Stimulated activated effector memory CD8-positive, alpha-beta T cell treated with anti-CD3 and anti-CD28 coated beads, Interleukin-12 subunit alpha, Interleukin-12 subunit beta, amount 100 ng/mL, for 72 hours (primary cell): ENCODE results near the gene MYBBP1A.

Experiments used
- ATAC-seq: fragments of 150-1000 bp; cut with Tn5 transposase; 2 replicates; pipeline ENCODE4 v1.10.0; 2021
- DNase-seq, 2 donors: peaks; one replicate each; pipeline ENCODE4 v3.0.0; 2021 to 2022; ENCODE audit warnings: low spot score in 2 of 2
- H3K27ac Mint-ChIP-seq: one replicate; pipeline ENCODE4 v1.8.0; 2022; ENCODE audit warnings: mild to moderate bottlenecking, mixed read lengths
- H3K36me3 Mint-ChIP-seq: one replicate; pipeline ENCODE4 v1.8.0; 2022; ENCODE audit warnings: mild to moderate bottlenecking, mixed read lengths
- H3K4me1 Mint-ChIP-seq: one replicate; pipeline ENCODE4 v1.8.0; 2022; ENCODE audit warnings: mixed read lengths
- H3K4me3 Mint-ChIP-seq: one replicate; pipeline ENCODE4 v1.8.0; 2022; ENCODE audit warnings: mild to moderate bottlenecking, mixed read lengths
- H3K9me3 Mint-ChIP-seq: one replicate; pipeline ENCODE4 v1.8.0; 2022; ENCODE audit warnings: mixed read lengths

Gene MYBBP1A

DNA sequence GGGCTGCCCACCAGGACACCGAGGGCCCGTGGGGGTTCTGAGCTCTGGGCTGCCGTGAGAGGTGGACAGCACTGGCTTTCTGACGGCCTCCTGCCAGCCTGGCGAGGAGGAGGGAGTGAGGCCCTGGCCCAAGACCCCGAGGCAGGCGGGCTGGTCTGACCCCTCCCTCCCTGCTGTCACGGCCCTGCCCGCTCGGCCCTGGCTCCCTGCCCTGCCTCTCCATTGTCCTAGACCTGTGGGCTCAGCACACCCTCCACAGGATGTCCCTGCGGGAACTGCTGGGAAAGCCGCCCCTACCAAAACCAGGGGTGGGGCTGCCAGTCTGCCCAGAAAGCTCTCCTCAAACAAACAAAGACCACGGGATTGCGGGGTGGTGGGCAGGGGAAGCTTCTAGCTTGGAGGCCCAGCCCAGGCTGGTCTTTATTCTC lies 35.8 kb downstream of the MYBBP1A start:
- no peak for ATAC-seq
- Mint-ChIP-seq H3K36me3 (no peaks in the 10 kb centered on the region), H3K4me1 (no peaks in the 10 kb centered on the region), H3K27ac (no peak overlapping the region), H3K4me3 (no peak overlapping the region), H3K9me3 (no peaks in the 10 kb centered on the region)
- DNase-seq = no peak

DNA sequence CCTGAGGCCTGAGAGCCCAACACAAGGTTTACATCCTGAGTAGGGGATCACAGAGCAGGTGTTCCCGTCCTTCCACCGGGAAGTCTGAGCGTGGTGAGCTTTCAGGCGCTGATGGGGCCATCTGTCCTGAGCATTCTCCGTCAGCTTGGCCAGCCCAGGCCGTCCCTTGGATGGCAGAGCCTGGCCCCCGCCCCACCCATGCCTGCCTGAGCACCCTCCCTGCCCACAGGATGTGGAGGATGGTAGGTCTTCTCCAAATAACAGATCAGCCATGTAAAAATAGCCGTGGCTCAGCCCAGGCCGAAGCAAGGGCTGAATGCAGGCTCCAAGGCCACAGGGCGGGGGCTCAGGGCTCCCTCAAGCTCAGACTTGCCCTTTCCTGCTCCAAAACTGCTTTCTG lies 36.3 kb downstream of the MYBBP1A start:
- Mint-ChIP-seq H3K4me1 (no peaks in the 10 kb centered on the region), H3K4me3 (no peak overlapping the region), H3K9me3 (no peaks in the 10 kb centered on the region), H3K27ac (no peak overlapping the region), H3K36me3 (no peaks in the 10 kb centered on the region)
- ATAC-seq = no peak
- DNase-seq = no peak

DNA sequence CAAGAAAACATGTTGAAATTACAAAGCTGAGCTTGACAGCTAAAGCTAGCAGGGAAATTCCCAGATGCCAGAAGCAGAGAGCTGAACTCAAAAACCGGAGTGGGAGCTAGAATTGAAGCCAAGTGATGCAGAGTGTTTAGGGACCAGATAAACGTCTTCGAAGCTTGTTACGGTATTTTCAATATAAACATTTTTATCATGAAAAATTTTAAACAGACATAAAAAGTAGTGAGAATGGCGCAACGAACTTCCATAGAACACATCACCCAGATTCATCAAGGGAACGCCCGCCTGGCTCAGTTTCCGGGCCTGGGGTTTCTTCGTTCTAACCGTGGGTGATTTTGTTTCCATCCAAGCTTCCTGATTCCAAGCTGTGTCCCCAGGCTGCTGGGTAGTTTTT lies 38.4 kb downstream of the MYBBP1A start:
- no peak for DNase-seq
- Mint-ChIP-seq H3K36me3 (no peaks in the 10 kb centered on the region), H3K4me3 (no peak overlapping the region), H3K4me1 (no peaks in the 10 kb centered on the region), H3K9me3 (no peaks in the 10 kb centered on the region), H3K27ac (no peak overlapping the region)
- ATAC-seq = no peak

DNA sequence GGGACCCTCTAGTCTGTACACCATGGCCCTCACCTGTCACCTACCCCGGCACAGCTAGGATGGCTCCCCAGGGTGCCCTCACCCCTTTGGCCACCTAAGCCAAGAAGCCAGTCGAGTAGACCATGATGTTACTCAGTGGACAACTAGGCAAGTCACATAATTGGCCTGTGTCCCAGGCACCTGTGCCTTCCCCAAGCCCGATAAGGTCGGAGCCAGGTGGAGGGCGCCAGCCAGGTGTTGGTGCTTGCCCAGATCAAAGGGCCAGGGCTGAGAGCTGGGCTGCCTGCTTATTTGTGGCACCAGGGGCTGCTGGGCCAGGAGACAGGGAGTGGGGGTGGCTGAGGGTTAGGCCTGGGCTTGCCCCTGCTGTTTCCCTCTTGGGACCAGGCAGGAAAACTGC lies 39.7 kb downstream of the MYBBP1A start:
- ATAC-seq (no peak), DNase-seq (no peak)
- Mint-ChIP-seq H3K9me3 (no peaks in the 10 kb centered on the region), H3K4me1 (peaks cover 3% of the 10 kb centered on the region), H3K36me3 (no peaks in the 10 kb centered on the region), H3K27ac (no peak overlapping the region), H3K4me3 (no peak overlapping the region)

DNA sequence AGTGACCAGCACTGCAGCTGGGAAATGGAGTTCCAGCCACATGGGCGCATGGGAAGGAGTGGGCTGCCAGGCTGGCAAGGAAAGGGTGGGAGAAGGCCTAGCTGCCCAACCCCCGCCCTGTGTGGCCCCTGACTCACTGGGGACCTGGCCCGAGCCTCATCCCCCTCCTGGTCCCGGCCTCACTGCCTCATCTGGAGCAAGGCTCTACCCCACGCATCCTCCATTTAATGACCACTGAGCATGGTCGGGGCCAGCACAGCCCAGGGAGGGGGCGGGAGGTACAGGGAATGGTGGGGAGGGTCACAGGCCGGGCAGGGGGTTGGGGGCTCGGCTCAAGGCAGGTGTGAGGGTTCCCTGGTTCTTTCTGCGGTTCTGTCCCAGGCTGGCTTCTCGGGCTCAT lies 40.4 kb downstream of the MYBBP1A start:
- Mint-ChIP-seq H3K36me3 (no peaks in the 10 kb centered on the region), H3K4me3 (no peak overlapping the region), H3K9me3 (no peaks in the 10 kb centered on the region), H3K4me1 (peaks cover 7% of the 10 kb centered on the region), H3K27ac (peak overlapping the region; percentile 61)
- DNase-seq (no peak), ATAC-seq (no peak)

DNA sequence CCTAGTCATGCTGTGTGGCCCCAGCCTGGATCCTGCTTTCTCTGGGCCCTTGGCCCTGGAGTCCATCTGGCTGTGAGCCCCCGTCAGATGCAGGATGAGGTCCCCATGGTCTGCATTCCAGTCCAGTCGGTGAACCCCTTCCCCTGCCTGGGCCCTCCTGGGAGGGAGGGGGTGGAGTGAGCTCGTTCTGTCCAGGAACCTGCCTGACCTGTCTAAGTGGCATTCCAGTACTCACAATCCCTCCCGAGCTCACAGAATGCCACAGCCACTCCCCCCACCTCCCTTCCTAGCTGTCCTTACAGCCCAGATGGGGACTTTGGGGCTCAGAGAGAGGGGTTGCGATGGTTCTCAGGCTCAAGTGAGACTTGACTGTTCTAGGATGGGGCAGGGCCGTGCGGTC lies 41.0 kb downstream of the MYBBP1A start:
- ATAC-seq = no peak
- Mint-ChIP-seq H3K9me3 (no peaks in the 10 kb centered on the region), H3K27ac (peak overlapping the region; percentile 61), H3K4me1 (peaks cover 13% of the 10 kb centered on the region), H3K4me3 (no peak overlapping the region), H3K36me3 (no peaks in the 10 kb centered on the region)
- no peak for DNase-seq

GRCh38 chr17:4513113-4514032 lies 41.8 kb downstream of the MYBBP1A start:
- ATAC-seq (no peak), DNase-seq (no peak)
- Mint-ChIP-seq H3K27ac (peak overlapping the region; percentile 61), H3K9me3 (no peaks in the 10 kb centered on the region), H3K4me3 (no peak overlapping the region), H3K36me3 (no peaks in the 10 kb centered on the region), H3K4me1 (peaks cover 21% of the 10 kb centered on the region)

DNA sequence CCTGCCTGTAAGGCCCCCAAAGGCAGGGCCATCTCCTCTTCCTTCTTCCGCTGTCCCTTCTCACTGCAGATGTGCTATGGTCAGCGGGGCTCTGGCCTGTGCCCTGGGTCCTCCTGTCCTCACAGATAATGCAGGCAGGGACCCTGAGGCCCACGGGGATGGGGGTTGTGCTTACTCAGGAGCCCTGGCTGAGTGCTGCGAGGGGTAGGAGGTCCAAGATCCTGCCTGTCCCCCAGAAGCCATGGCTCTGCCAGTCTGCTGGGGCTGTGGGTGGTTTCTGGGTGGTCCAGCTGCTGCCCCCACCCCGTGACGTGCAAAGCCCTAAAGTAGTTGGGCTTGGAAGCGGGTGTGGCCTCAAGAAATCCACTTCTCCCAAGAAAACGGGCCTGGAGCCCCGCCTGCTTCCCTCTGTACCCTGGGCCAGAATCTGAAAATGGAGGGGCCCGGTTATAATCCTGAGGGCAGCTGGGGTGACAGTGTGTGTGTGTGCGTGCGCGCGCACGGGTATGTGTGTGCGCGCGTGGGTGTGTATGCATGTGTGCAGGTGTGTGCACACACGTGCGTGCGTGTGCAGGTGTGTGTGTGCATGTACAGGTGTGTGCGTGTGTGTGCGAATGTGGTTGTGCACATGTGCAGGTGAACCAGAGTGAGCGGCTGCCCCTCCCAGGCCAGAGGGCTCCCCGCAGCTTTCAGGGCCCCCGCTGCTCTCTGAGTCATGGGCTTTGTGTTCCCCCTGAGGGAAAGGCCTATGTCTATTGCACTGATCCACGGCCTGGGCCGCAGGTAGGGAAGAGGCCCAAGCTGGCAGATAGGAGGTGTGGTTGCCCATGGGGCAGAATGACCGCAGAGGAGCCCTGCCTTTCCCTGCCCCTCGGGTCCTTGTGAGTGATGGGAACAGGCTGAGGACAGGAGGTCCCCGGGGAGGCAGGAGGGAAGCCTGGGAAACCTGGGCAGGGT lies 42.8 kb downstream of the MYBBP1A start:
- peak overlapping the region; percentile 34 for H3K27ac Mint-ChIP-seq
- H3K9me3 Mint-ChIP-seq = no peaks in the 10 kb centered on the region
- no peaks in the 10 kb centered on the region for H3K36me3 Mint-ChIP-seq
- ATAC-seq (no peak), DNase-seq (no peak)
- H3K4me1 Mint-ChIP-seq = peaks cover 25% of the 10 kb centered on the region
- no peak overlapping the region for H3K4me3 Mint-ChIP-seq

GRCh38 chr17:4511199-4511932 lies 43.8 kb downstream of the MYBBP1A start:
- no peaks in the 10 kb centered on the region for H3K36me3 Mint-ChIP-seq
- no peak for DNase-seq
- no peak for ATAC-seq
- H3K9me3 Mint-ChIP-seq = no peaks in the 10 kb centered on the region
- no peak overlapping the region for H3K4me3 Mint-ChIP-seq
- peak overlapping the region; percentile 34 for H3K27ac Mint-ChIP-seq
- peaks cover 25% of the 10 kb centered on the region for H3K4me1 Mint-ChIP-seq

DNA sequence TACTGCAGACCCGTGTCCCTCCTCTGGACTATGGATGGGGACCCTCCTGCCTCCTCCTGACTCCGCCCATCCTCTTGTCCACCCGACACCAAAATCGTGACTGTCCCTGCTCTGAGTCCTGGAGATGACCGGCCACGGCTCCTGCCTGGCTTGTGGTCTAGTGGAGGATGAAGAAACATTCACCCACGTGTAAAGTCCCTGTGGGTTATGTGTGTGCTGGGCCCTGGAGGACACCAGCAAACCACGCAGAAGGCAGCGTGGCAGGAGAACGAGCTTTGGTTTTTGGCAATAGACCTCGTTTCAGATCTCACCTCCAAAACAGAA lies 44.6 kb downstream of the MYBBP1A start:
- Mint-ChIP-seq H3K36me3 (no peaks in the 10 kb centered on the region), H3K4me1 (peaks cover 25% of the 10 kb centered on the region), H3K9me3 (no peaks in the 10 kb centered on the region), H3K27ac (no peak overlapping the region), H3K4me3 (no peak overlapping the region)
- DNase-seq (no peak), ATAC-seq (no peak)

- no peaks in the 10 kb centered on the region for H3K9me3 Mint-ChIP-seq
- peak overlapping the region; percentile 85 for H3K27ac Mint-ChIP-seq
- DNase-seq (no peak), ATAC-seq (no peak)
- peaks cover 31% of the 10 kb centered on the region for H3K4me1 Mint-ChIP-seq
- no peak overlapping the region for H3K4me3 Mint-ChIP-seq
- no peaks in the 10 kb centered on the region for H3K36me3 Mint-ChIP-seq
These were observed 45.1 kb downstream of the MYBBP1A start for GRCh38 chr17:4509923-4510617.

DNA sequence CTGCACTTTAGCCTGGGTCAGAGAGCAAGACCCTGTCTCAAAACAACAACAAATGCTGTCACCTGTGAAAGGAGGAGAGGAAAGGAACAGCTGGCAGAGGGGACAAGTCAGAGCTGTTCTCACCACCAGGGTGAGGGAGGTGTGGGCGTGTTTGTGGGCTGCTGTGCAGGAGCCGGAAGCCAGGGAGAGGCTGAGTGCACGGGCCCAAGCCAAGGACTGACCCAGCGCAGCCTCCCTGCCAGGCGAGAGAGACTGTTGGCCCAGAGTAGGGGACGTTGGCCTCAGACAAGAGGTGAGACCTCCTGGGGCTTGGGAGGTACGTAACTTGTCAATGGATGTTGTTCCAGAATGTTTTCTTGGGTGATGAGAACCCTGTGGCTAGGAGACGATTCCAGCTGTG lies 45.8 kb downstream of the MYBBP1A start:
- H3K36me3 Mint-ChIP-seq = no peaks in the 10 kb centered on the region
- DNase-seq (no peak), ATAC-seq (peak; percentile 79)
- peak overlapping the region; percentile 1 for H3K4me3 Mint-ChIP-seq
- H3K27ac Mint-ChIP-seq = peak overlapping the region; percentile 85
- no peaks in the 10 kb centered on the region for H3K9me3 Mint-ChIP-seq
- peaks cover 37% of the 10 kb centered on the region for H3K4me1 Mint-ChIP-seq

DNA sequence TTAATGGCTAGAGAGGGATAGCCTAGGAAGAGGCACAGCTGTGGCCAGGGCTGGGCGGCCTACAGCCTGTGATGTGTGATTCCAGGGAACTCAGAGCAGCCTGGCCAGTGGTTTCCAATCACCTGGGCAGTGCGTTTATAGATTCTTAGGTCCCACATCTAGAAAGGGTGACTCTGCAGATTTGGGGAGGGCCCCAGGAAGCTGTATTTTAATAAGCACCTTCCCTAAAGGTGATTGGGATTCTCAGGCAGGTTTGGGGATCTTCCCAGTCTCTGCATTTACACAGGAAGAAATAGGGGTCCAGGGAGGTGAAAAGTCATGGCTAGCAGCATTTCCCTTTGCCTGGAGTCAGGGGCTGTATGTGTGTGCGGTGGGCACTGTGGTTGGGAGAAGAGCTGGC lies 47.0 kb downstream of the MYBBP1A start:
- no peaks in the 10 kb centered on the region for H3K36me3 Mint-ChIP-seq
- peak overlapping the region; percentile 85 for H3K27ac Mint-ChIP-seq
- DNase-seq (no peak), ATAC-seq (no peak)
- H3K9me3 Mint-ChIP-seq = no peaks in the 10 kb centered on the region
- peaks cover 43% of the 10 kb centered on the region for H3K4me1 Mint-ChIP-seq
- no peak overlapping the region for H3K4me3 Mint-ChIP-seq

DNA sequence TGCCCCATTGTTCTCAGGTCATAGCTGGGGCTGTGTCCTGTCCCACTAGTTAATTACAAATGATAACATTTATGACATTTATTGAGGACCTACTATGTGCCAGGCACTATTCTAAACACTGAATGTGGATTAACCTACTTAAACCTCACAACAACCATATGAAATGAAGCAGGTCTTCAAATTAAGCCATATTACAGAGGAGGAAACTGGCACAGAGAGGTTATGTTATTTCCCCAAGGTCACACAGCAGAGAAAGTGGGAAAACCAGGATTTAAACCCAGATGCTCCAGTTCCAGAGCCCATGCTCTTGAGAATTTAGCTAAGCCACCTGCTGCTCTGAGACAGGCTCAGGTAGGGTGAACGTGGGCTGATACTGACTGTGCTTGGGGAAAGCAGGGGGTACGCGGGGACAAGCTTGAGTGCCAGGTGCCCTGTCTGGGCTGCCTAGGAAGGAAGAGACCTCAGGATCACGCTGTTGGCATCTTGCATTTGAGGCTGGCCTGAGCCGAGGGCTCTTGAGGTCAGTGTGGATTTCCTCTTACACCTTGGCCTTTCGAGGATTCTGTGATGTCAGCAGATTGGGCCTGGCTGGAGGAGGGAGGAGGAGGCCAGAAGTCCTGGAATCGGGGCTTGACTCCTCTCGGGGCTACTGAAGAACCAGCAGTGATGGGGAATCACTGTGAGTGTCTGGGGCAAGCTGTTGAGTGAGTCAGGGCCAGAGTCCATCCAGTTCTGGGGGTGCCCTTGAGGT lies 47.6 kb downstream of the MYBBP1A start:
- DNase-seq (no peak), ATAC-seq (no peak)
- no peaks in the 10 kb centered on the region for H3K36me3 Mint-ChIP-seq
- H3K27ac Mint-ChIP-seq = peak overlapping the region; percentile 85
- H3K4me3 Mint-ChIP-seq = no peak overlapping the region
- H3K4me1 Mint-ChIP-seq = peaks cover 43% of the 10 kb centered on the region
- H3K9me3 Mint-ChIP-seq = no peaks in the 10 kb centered on the region
